ENCODE results near the gene CNGB1.
"Not testable (repeated sequence)": the region's sequence is repeated elsewhere in the genome, so short reads cannot be mapped to it uniquely, and the experiment has no call there.

CNGB1 gene

GRCh38 chr16:57917929-57918328 lies 53.0 kb downstream of the CNGB1 start:
- not testable (repeated sequence) for H3K27me3 ChIP-seq (ENCODE audit: insufficient read depth, low read length); H3K4me3 ChIP-seq (ENCODE audit: low read depth, low read length); H3K36me3 ChIP-seq (ENCODE audit: insufficient read depth, low read length); H3K27ac ChIP-seq (ENCODE audit: low read depth, low read length); H3K4me1 ChIP-seq (ENCODE audit: control insufficient read depth, insufficient read depth, low read length, unreplicated experiment); H2AFZ ChIP-seq (ENCODE audit: low read length, unreplicated experiment); H3K79me2 ChIP-seq (ENCODE audit: control insufficient read depth, insufficient read depth, low read length, unreplicated experiment)

DNA sequence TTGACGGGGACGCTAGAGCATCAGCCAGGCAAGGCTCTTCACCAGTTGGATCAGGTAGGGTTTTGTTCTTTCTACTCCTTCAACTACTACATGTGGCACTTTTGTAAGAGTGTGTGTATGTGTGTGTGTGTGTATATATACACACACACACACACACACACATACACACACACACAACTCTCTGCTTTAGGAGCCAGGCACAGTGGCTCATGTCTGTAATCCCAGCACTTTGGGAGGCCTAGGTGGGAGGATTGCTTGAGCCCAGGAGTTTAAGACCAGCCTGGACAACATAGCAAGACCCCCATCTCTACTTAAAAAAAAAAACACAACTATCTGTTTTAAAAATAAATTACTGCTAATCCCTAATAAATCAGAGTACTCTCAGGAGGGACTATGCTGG lies 53.4 kb downstream of the CNGB1 start:
- H3K79me2 ChIP-seq (ENCODE audit: control insufficient read depth, insufficient read depth, low read length, unreplicated experiment); H3K27me3 ChIP-seq (ENCODE audit: insufficient read depth, low read length); H2AFZ ChIP-seq (ENCODE audit: low read length, unreplicated experiment); H3K4me3 ChIP-seq (ENCODE audit: low read depth, low read length); H3K36me3 ChIP-seq (ENCODE audit: insufficient read depth, low read length); H3K4me1 ChIP-seq (ENCODE audit: control insufficient read depth, insufficient read depth, low read length, unreplicated experiment); H3K27ac ChIP-seq (ENCODE audit: low read depth, low read length): not testable (repeated sequence)

- Histone ChIP-seq H3K36me3 (ENCODE audit: insufficient read depth, low read length) (no peaks in the 10 kb centered on the region), H2AFZ (ENCODE audit: low read length, unreplicated experiment) (no peak overlapping the region), H3K4me3 (ENCODE audit: low read depth, low read length) (no peak overlapping the region), H3K4me1 (ENCODE audit: control insufficient read depth, insufficient read depth, low read length, unreplicated experiment) (peaks cover 2% of the 10 kb centered on the region), H3K79me2 (ENCODE audit: control insufficient read depth, insufficient read depth, low read length, unreplicated experiment) (no peaks in the 10 kb centered on the region), H3K27ac (ENCODE audit: low read depth, low read length) (no peak overlapping the region), H3K27me3 (ENCODE audit: insufficient read depth, low read length) (no peaks in the 10 kb centered on the region)
These were observed 54.0 kb downstream of the CNGB1 start for GRCh38 chr16:57916735-57917438.

DNA sequence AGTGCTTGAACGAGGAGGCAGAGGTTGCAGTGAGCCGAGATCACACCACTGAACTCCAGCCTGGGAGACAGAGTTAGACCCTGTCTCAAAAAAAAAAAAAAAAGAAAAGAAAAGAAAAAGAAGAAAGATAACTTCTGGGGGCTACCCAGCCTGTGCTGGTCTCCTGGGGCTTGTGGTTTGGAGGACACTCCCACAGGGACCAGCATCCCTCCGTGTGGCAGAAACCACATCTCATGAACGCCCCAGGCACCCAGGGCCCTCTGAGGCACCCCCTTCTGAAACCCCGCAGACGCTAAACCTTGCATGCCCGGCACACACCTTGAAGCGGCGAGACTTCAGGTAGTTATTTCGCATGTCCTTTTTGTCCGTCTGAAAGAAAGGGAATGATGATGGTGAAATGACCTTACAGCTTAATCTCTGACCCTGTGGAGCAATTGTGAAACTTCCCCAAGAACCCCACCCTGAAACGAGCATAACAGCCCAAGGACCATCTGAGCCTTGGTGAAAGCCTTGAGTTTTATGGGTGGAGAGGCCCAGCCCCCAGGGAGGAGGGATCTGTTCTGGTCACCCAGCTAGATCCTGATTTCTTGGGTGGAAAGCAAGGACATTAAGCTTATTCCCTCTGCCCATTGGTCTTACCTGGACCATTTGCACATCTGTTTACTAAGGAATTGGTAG lies 55.0 kb downstream of the CNGB1 start:
- no peak overlapping the region for H2AFZ ChIP-seq (ENCODE audit: low read length, unreplicated experiment)
- no peak overlapping the region for H3K27ac ChIP-seq (ENCODE audit: low read depth, low read length)
- H3K4me1 ChIP-seq (ENCODE audit: control insufficient read depth, insufficient read depth, low read length, unreplicated experiment): peaks cover 2% of the 10 kb centered on the region
- no peak overlapping the region for H3K4me3 ChIP-seq (ENCODE audit: low read depth, low read length)
- H3K79me2 ChIP-seq (ENCODE audit: control insufficient read depth, insufficient read depth, low read length, unreplicated experiment): no peaks in the 10 kb centered on the region
- no peaks in the 10 kb centered on the region for H3K36me3 ChIP-seq (ENCODE audit: insufficient read depth, low read length)
- H3K27me3 ChIP-seq (ENCODE audit: insufficient read depth, low read length): no peaks in the 10 kb centered on the region

- H3K4me3 ChIP-seq (ENCODE audit: low read depth, low read length): no peak overlapping the region
- H3K36me3 ChIP-seq (ENCODE audit: insufficient read depth, low read length): no peaks in the 10 kb centered on the region
- no peak overlapping the region for H2AFZ ChIP-seq (ENCODE audit: low read length, unreplicated experiment)
- H3K27me3 ChIP-seq (ENCODE audit: insufficient read depth, low read length): no peaks in the 10 kb centered on the region
- H3K27ac ChIP-seq (ENCODE audit: low read depth, low read length): no peak overlapping the region
- H3K79me2 ChIP-seq (ENCODE audit: control insufficient read depth, insufficient read depth, low read length, unreplicated experiment): no peaks in the 10 kb centered on the region
- H3K4me1 ChIP-seq (ENCODE audit: control insufficient read depth, insufficient read depth, low read length, unreplicated experiment): peaks cover 2% of the 10 kb centered on the region
These were observed 55.7 kb downstream of the CNGB1 start for GRCh38 chr16:57915267-57915666.

- Histone ChIP-seq H3K4me1 (ENCODE audit: control insufficient read depth, insufficient read depth, low read length, unreplicated experiment) (peaks cover 2% of the 10 kb centered on the region), H3K36me3 (ENCODE audit: insufficient read depth, low read length) (no peaks in the 10 kb centered on the region), H3K27me3 (ENCODE audit: insufficient read depth, low read length) (no peaks in the 10 kb centered on the region), H2AFZ (ENCODE audit: low read length, unreplicated experiment) (no peak overlapping the region), H3K27ac (ENCODE audit: low read depth, low read length) (no peak overlapping the region), H3K79me2 (ENCODE audit: control insufficient read depth, insufficient read depth, low read length, unreplicated experiment) (no peaks in the 10 kb centered on the region), H3K4me3 (ENCODE audit: low read depth, low read length) (no peak overlapping the region)
These were observed 56.4 kb downstream of the CNGB1 start for GRCh38 chr16:57914244-57915173.

DNA sequence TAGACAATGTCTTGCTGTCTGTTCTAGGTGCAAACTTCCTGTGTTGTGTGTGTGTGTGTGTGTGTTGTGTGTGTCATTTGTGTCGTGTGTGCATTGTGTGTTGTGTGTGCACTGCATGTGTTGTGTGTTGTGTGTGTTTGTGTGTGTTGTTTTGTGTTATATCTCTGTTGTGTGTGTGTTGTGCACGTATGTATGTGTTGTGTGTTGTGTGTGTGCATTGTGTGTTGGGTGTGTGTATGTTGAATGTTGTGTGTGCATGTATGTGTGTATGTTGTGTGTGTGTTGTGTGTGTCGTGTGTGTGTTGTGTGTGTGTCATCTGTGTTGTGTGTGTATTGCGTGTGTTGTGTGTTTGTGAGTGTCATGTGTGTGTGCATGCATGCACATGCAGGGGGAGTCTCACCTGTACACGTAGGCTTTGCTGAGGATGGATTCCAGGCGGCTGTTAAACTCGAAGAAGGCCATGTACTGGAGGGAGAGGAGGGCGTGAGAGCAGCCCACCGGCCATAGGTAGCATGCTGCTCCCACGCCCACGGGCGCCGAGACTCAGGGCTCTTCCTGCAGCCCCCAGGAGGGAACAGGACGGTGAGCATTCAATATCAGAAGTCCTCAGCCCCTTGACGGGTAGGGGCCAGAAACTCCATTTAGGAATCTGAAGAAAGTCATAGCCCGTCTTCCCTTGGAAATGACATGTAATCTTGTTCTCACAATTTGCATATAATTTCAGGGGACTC lies 58.2 kb downstream of the CNGB1 start:
- no peak overlapping the region for H3K27ac ChIP-seq (ENCODE audit: low read depth, low read length)
- no peak overlapping the region for H3K4me3 ChIP-seq (ENCODE audit: low read depth, low read length)
- no peak overlapping the region for H2AFZ ChIP-seq (ENCODE audit: low read length, unreplicated experiment)
- H3K79me2 ChIP-seq (ENCODE audit: control insufficient read depth, insufficient read depth, low read length, unreplicated experiment): no peaks in the 10 kb centered on the region
- no peaks in the 10 kb centered on the region for H3K27me3 ChIP-seq (ENCODE audit: insufficient read depth, low read length)
- H3K36me3 ChIP-seq (ENCODE audit: insufficient read depth, low read length): no peaks in the 10 kb centered on the region
- H3K4me1 ChIP-seq (ENCODE audit: control insufficient read depth, insufficient read depth, low read length, unreplicated experiment): peaks cover 2% of the 10 kb centered on the region

GRCh38 chr16:57911743-57912142 lies 59.2 kb downstream of the CNGB1 start:
- H3K27me3 ChIP-seq (ENCODE audit: insufficient read depth, low read length): no peaks in the 10 kb centered on the region

DNA sequence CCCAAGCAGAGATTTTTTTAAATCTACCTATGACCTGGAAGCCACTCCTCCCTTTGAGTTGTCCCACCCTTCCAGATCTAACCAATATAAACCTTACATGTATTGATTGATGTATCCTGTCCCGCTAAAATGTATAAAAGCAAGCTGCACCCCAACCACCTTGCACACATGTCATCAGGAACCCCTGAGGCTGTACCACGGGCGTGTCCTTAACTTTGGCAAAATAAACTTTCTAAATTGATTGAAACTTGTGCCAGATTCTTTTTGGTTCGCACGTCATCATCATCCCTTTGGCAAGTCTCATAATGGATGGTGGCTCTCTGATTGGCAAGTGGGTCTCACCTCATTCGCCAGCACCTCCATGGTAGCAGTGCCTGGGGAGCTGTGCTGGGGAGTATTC lies 60.2 kb downstream of the CNGB1 start:
- no peaks in the 10 kb centered on the region for H3K79me2 ChIP-seq (ENCODE audit: control insufficient read depth, insufficient read depth, low read length, unreplicated experiment)
- H3K27me3 ChIP-seq (ENCODE audit: insufficient read depth, low read length): no peaks in the 10 kb centered on the region
- no peaks in the 10 kb centered on the region for H3K4me1 ChIP-seq (ENCODE audit: control insufficient read depth, insufficient read depth, low read length, unreplicated experiment)
- no peak overlapping the region for H3K4me3 ChIP-seq (ENCODE audit: low read depth, low read length)
- no peak overlapping the region for H3K27ac ChIP-seq (ENCODE audit: low read depth, low read length)
- H2AFZ ChIP-seq (ENCODE audit: low read length, unreplicated experiment): no peak overlapping the region
- H3K36me3 ChIP-seq (ENCODE audit: insufficient read depth, low read length): no peaks in the 10 kb centered on the region

More at GRCh38 chr16:57911743-57912142, 59.2 kb downstream of the CNGB1 start:
- H2AFZ ChIP-seq (ENCODE audit: low read length, unreplicated experiment): no peak overlapping the region
- H3K36me3 ChIP-seq (ENCODE audit: insufficient read depth, low read length): no peaks in the 10 kb centered on the region
- no peak overlapping the region for H3K4me3 ChIP-seq (ENCODE audit: low read depth, low read length)
- no peaks in the 10 kb centered on the region for H3K79me2 ChIP-seq (ENCODE audit: control insufficient read depth, insufficient read depth, low read length, unreplicated experiment)
- no peak overlapping the region for H3K27ac ChIP-seq (ENCODE audit: low read depth, low read length)
- H3K4me1 ChIP-seq (ENCODE audit: control insufficient read depth, insufficient read depth, low read length, unreplicated experiment): no peaks in the 10 kb centered on the region

GRCh38 chr16:57908409-57908987 lies 62.4 kb downstream of the CNGB1 start:
- no peak overlapping the region for H3K27ac ChIP-seq (ENCODE audit: low read depth, low read length)
- no peaks in the 10 kb centered on the region for H3K27me3 ChIP-seq (ENCODE audit: insufficient read depth, low read length)
- H3K36me3 ChIP-seq (ENCODE audit: insufficient read depth, low read length): no peaks in the 10 kb centered on the region
- H3K4me1 ChIP-seq (ENCODE audit: control insufficient read depth, insufficient read depth, low read length, unreplicated experiment): no peaks in the 10 kb centered on the region
- no peak overlapping the region for H3K4me3 ChIP-seq (ENCODE audit: low read depth, low read length)
- H3K79me2 ChIP-seq (ENCODE audit: control insufficient read depth, insufficient read depth, low read length, unreplicated experiment): no peaks in the 10 kb centered on the region
- no peak overlapping the region for H2AFZ ChIP-seq (ENCODE audit: low read length, unreplicated experiment)

Data from ACC112 (cell line).